H1 (cell line): Measurements from ENCODE around the gene ZNF33B. TPM values are rescaled to one million over a fixed set of nuclear protein-coding genes. Genes with fewer than 3 reads are reported as not detected.

Experiments
- E2F6 ChIP-seq: IDR thresholded peaks from 2 replicates; pipeline ENCODE4 v1.6.1; 2012; ENCODE audit warnings: inconsistent platforms
- EGR1 ChIP-seq: IDR thresholded peaks from 2 replicates; pipeline ENCODE4 v1.6.1; 2011; ENCODE audit warnings: low read depth, low read length, borderline replicate concordance
- polyA plus RNA-seq, 7 experiments: library from polyadenylated mRNA; depleted of rRNA in 3 of 7; stranded (reverse) in 5 of 7; unstranded in 2 of 7; fragments of >200 nt in 5 of 7; fragments of 200-250 nt in 2 of 7; gene quantifications; 1 replicate in 5 of 7; 2 replicates in 1 of 7; 4 replicates in 1 of 7; pipeline versions ENCODE4 v1.2.1 to v1.2.3, GENCODE V29; 2011 to 2013; ENCODE audit warnings: missing spikeins in 2 of 7, mixed read lengths in 2 of 7
- total RNA-seq: library from RNA; stranded (reverse); fragmentation: NEBNext Ultra II Directional; extraction: Animal tissue kit (Norgen Biotek cat#: 25700); gene quantifications from 2 replicates; pipeline ENCODE4 v1.2.1, GENCODE V29; 2021

ZNF33B gene
- total and polyA plus RNA-seq, 2 of the 8 experiments (the other 6 are each of a cell fraction or from before 2014, with no cell fraction given), result 10.7 to 33.4 TPM

GRCh38 chr10:42638821-42639270 is 476 bp upstream of the ZNF33B start (continued):
- no peak for TF ChIP-seq EGR1
- TF ChIP-seq E2F6, result no peak
